Hematopoietic multipotent progenitor cell treated with erythropoietin and hydrocortisone succinate and interleukin-3 and kit ligand, for 6 days (in vitro differentiated cells): Measurements from ENCODE around the gene PAPOLG.
"Not testable (repeated sequence)": the region's sequence is repeated elsewhere in the genome, so short reads cannot be mapped to it uniquely, and the experiment has no call there.

Experiments
- DNase-seq: peaks from one replicate; pipeline ENCODE4 v3.0.0-alpha.2; 2015

PAPOLG gene

GRCh38 chr2:60823694-60824305, 67.7 kb downstream of the PAPOLG start:
- no peak for DNase-seq

GRCh38 chr2:60825666-60826065, 69.6 kb downstream of the PAPOLG start:
- DNase-seq = no peak

GRCh38 chr2:60826111-60826510, 70.0 kb downstream of the PAPOLG start:
- DNase-seq = no peak

GRCh38 chr2:60826860-60827259, 70.8 kb downstream of the PAPOLG start:
- DNase-seq = not testable (repeated sequence)

- no peak for DNase-seq
Measured at GRCh38 chr2:60827369-60827768, 71.3 kb downstream of the PAPOLG start.

GRCh38 chr2:60830991-60831390, 74.9 kb downstream of the PAPOLG start:
- no peak for DNase-seq

GRCh38 chr2:60831921-60832320, 75.9 kb downstream of the PAPOLG start:
- DNase-seq = no peak

GRCh38 chr2:60832621-60833020, 76.6 kb downstream of the PAPOLG start:
- no peak for DNase-seq

- DNase-seq = no peak
Measured at GRCh38 chr2:60834270-60834717, 78.2 kb downstream of the PAPOLG start.

- DNase-seq = no peak
Measured at GRCh38 chr2:60836491-60836890, 80.4 kb downstream of the PAPOLG start.

- no peak for DNase-seq
Measured at GRCh38 chr2:60837123-60837522, 81.1 kb downstream of the PAPOLG start.

GRCh38 chr2:60838481-60838880, 82.4 kb downstream of the PAPOLG start:
- DNase-seq = no peak

- no peak for DNase-seq
Measured at GRCh38 chr2:60839126-60839813, 83.2 kb downstream of the PAPOLG start.

GRCh38 chr2:60840880-60841279, 84.8 kb downstream of the PAPOLG start:
- no peak for DNase-seq

GRCh38 chr2:60843006-60843405, 86.9 kb downstream of the PAPOLG start:
- no peak for DNase-seq

GRCh38 chr2:60844105-60844504, 88.0 kb downstream of the PAPOLG start:
- no peak for DNase-seq

GRCh38 chr2:60847854-60848253, 91.8 kb downstream of the PAPOLG start:
- no peak for DNase-seq
